Activated T-cell treated with anti-CD3 and anti-CD28 coated beads for 4 hours (primary cell): ENCODE data around the gene ATF6B.
"Not testable (repeated sequence)": the region's sequence is repeated elsewhere in the genome, so short reads cannot be mapped to it uniquely, and the experiment has no call there.

Experiments used
- DNase-seq: peaks from one replicate; pipeline ENCODE4 v3.0.0-alpha.2; 2020

The ATF6B gene

GRCh38 chr6:32102255-32102654 lies 25.8 kb downstream of the ATF6B start:
- no peak for DNase-seq

DNA sequence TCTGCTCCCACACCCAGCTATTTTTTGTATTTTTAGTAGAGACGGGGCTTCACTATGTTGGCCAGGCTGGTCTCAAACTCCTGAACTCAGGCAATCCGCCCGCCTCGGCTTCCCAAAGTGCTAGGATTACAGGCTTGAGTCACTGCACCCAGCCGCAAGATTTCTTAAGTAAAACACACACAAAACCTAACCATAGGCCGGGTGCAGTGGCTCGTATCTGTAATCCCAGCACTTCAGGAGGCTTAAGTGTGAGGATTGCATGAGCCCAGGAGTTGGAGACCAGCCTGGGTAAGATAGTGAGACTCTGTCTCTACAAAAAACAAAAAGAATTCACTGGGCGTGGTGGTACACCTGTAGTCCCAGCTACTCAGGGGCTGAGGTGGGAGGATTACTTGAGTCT lies 27.8 kb downstream of the ATF6B start:
- not testable (repeated sequence) for DNase-seq

GRCh38 chr6:32097364-32097763 lies 30.7 kb downstream of the ATF6B start:
- DNase-seq: no peak

DNA sequence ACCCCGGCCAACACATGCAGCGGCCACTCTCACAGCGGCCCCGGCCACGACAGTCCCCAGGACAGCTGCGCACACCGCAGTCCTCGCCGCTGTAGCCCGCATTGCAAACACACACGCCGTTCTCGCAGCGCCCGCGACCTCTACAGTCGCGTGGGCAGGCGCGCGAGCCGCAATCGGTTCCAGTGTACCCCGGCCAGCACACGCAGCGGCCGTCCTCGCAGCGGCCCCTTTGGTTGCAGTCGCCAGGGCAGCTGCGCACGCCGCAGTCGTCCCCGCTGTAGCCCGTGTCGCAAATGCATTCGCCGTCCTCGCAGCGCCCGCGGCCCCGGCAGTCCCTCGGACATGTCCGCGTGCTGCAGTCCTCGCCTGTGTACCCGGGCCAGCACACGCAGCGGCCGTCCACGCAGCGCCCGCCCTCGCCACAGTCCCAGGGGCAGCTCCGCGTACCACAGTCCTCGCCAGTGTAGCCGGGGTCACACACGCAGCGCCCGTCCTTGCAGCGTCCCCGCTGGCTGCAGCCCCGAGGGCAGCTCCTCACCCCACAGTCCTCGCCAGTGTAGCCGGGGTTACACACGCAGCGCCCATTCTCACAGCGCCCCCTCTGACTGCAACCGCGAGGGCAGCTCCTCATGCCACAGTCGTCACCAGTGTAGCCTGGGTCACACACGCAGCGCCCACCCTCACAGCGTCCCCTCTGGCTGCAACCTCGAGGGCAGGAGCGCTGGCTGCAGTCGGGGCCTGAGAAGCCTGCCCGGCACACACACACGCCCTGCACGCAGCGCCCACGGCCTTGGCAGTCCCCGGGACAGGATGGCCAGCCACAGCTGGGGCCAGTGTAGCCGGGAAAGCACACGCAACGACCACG lies 31.4 kb downstream of the ATF6B start:
- no peak for DNase-seq

- no peak for DNase-seq
Observed at GRCh38 chr6:32096087-32096393, 32.0 kb downstream of the ATF6B start.

DNA sequence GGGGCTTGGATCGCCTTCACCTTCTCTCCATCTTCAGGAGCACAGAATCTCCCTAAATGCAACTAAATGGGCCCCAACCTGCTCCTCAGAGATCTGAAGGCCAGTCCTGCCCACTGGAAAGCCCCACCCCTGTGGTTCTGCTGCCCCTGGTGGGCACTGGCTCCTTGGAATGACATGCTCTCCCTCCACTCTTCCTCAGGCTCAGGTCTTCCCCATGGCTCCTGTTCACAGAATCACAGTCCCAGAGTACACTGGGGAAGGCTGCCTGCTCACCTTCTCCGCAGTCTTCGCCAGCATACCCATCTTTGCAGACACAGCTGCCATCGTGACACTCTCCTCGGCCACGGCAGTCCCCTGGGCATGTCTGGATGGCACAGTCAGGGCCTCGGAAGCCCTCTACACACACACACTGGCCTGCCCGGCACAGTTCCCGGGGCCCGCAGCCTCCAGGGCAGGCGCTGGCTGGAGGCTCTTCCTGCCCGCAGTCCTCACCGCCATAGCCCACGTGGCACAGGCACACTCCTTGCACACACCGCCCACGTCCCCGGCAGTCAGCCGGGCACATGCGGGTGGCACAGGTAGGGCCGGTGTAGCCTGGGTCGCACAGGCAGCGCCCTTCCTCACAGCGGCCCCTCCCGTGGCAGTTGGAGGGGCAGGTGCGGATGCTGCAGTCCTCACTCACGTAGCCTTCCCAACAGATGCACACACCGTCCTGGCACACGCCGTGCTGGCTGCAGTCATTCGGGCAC lies 32.5 kb downstream of the ATF6B start:
- DNase-seq: no peak

GRCh38 chr6:32092760-32093497 lies 35.1 kb downstream of the ATF6B start:
- no peak for DNase-seq

DNA sequence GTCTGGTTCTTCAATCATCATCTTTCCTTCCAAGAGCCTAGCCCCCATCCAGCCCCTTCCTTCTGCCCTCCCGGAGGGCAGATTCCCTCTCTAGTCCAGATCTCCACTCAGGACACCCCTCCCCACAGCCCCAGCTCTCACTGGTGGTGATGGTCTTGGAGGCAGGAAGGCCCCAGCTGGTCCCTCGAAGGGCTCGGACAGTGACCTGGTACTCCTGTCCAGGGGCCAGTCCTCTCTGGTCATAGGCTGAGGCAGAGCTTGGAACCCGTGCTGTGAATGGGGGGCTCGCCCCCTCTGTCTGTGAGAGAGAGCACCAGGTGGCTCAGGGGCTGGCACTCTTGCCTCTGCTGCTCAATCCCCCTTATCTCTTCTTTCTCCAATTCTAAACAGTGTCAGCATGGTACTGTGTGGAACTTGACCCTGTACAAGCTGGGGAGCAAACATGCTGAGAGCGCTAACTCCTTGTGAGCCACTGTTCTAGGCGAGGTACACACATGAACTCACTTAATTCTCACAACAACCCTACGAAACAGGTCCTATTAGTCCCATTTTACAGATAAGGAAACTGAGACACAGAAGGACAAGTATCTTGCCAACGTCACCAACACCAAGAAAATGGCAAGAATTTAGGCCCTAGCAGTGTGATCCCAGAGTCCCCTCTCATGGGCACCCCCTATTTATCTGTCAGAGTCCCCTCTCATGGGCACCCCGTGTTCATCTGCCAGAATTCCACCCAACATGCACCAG lies 38.8 kb downstream of the ATF6B start:
- DNase-seq: no peak

- no peak for DNase-seq
Observed at GRCh38 chr6:32088487-32089049, 39.5 kb downstream of the ATF6B start.

- peak; percentile 60 for DNase-seq
Observed at GRCh38 chr6:32087574-32088486, 40.2 kb downstream of the ATF6B start.

DNA sequence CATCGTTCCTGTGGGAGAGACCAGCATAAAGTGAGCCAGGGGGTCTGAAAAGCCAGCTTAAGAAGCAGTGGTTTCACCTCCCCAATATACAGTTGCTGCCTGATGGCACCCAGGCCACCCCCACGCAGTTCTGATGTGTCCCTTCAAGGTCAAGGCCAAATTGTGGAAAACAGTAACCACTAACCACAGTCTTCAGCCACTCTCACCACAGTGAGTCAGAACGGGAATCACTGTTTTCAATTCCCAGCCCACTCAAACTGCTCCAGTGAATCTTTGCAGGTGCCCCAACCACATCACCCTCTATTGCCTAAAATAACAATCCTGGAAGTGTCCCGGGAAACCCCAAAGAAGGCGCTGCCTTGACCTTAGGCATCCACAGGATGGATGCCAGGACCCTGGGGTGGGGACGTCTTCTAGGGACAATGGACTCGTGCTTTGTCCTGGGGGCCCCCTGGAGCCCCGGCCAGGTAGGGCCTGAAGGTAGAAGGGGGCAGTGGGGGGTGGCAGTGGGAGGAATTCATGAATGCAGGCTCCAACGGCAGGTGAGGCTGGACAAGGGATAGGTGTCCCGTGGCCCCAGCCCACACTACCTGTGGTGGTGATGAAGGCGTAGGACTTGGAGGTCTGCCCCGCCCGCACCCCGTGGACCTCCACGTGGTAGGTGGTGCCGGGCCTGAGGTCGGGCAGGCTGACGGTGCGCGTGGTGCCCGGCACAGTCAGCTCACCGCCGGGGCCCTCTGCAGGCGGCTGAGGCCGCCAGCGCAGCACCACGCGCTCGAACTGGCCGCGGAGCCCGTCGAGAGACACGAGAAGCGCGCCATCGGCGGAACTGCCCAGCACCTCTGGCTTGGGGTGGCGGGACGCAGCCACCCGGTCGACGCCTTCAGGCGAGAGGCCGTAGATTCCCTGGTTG lies 41.1 kb downstream of the ATF6B start:
- DNase-seq: no peak

- no peak for DNase-seq
Observed at GRCh38 chr6:32085759-32086459, 42.1 kb downstream of the ATF6B start.

DNA sequence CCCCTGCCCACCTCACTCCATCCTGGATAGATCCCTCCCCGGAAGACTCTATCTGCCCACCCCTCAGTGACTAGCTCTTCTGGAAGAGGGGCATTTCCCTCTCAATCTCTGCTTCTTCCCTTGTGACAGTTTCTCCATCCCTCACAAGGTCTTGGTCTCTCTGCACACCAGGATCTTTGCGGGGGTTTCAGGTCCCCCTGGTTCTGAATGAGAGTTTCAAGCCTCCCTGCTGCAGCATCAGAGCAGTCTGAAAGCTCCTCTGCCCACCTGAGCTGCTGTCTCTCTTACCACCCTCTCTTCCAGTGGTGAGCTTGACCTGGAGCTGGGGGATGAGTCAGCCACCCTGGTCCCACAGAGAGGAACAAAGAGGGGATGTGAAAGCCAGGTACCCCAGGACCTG lies 43.3 kb downstream of the ATF6B start:
- DNase-seq: no peak

DNA sequence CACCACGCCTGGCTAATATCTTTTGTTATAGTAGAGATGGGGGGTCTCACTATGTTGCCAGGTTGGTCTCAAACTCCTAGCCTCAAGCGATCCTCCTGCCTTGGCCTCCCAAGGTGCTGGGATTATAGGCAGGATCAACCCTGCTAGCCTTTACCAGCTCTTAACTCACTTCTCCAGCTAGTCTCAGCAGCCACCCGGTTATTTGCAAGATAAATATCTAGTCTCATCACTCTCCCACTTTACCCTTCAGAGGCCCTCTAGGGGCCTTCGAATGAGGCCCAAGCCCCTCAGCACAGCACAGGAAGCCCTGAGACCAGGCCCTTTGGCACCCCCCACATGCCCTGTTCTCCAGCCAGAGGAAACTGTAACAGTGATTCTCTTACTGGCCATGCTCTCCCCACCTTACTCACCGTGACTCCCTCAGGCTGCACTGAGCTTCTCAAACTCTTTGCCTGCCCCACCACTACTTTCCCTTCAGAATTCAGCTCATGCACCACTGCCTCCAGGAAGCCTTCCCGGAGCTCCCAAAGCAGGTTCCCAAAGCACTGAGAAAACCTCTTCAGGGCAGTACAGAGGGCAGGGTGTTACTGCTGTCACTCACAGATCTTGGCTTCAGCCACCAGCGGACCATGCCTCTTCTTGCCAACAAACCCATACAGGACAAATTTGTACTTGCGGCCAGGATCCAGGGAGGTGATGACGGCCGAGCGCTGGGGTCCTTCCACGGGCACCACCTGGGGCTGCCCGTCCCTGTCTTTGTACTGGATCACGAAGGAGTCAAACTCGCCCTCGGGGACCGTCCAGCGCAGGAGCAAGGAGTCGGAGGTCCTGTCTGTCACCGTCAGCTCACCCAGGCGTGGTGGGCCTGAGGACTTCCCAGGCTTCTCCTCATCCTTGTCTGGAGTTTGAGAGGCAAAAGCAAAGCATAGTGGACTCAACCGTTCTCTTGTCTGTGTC lies 44.0 kb downstream of the ATF6B start:
- no peak for DNase-seq

- DNase-seq: no peak
Observed at GRCh38 chr6:32082935-32083334, 45.1 kb downstream of the ATF6B start.

GRCh38 chr6:32082478-32082877 lies 45.6 kb downstream of the ATF6B start:
- no peak for DNase-seq

GRCh38 chr6:32081168-32081990 lies 46.7 kb downstream of the ATF6B start:
- no peak for DNase-seq
